ENCODE data around the gene ATIC.

ATIC gene

DNA sequence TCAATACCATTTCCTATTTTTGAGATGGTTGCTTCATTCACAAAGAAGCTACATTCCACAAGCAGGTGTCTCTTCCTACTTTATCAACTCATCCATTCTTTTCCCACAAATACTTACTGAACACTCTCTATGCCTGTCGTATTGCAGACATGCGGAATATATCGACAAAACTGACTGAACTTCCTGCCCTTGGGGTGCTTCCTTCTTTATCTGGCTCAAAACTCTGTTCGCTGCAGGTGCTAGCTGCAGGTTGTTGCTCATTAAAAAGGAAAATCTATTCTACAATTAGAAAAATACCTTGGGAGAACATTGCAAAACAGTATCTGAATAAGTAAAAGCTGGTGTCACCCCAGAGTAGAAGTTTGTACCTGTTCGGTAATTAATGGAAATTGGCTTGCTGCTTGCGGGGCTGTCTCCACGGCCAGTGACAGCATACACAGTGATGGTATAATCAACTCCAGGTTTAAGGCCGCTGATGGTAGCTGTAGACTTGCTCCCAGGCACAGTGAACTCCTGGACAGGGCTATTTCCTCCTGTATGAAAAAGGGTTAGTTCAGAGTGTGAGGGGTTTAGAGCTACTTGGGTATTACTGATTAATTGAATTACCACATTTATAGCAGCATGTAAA is 71.9 kb downstream of the ATIC start:
- DNase-seq, result no peak
- no peaks in the 10 kb centered on the region for H3K9me3 ChIP-seq
- TF ChIP-seq, protein P1, sequence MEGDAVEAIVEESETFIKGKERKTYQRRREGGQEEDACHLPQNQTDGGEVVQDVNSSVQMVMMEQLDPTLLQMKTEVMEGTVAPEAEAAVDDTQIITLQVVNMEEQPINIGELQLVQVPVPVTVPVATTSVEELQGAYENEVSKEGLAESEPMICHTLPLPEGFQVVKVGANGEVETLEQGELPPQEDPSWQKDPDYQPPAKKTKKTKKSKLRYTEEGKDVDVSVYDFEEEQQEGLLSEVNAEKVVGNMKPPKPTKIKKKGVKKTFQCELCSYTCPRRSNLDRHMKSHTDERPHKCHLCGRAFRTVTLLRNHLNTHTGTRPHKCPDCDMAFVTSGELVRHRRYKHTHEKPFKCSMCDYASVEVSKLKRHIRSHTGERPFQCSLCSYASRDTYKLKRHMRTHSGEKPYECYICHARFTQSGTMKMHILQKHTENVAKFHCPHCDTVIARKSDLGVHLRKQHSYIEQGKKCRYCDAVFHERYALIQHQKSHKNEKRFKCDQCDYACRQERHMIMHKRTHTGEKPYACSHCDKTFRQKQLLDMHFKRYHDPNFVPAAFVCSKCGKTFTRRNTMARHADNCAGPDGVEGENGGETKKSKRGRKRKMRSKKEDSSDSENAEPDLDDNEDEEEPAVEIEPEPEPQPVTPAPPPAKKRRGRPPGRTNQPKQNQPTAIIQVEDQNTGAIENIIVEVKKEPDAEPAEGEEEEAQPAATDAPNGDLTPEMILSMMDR (IDR thresholded peaks at IDR 0.05), result no peak
- H3K27ac ChIP-seq, result no peak overlapping the region
- H3K27me3 ChIP-seq, result no peaks in the 10 kb centered on the region
- H3K4me1 ChIP-seq, result no peaks in the 10 kb centered on the region
- peaks cover 86 to 99% (median 97%) of the 10 kb centered on the region in 3 donors for H3K36me3 ChIP-seq
- no peak overlapping the region for H3K4me3 ChIP-seq
- intact Hi-C loops (cut with DNase I; ENCODE audit: low total_unique reads), result no loop called here

DNA sequence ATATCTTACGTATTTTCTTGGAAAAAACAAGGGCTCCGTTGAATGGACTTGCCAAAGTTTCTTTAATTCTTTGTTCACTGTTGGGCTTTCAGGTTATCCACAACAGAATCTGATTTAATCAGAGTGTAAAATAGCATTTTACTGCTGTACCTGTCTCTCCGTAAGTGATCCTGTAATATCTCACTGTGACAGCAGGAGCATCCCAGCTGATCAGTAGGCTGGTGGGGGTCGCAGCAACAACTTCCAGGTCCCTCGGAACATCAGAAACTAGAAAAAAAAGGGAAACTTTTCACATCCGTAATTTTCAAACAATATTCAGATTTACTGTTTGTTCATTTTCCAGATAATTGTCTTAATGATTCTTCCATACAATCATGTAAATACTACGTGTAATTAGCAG is 72.9 kb downstream of the ATIC start:
- intact Hi-C loops (cut with DNase I; ENCODE audit: low total_unique reads), result no loop called here
- H3K36me3 ChIP-seq, result peaks cover 86 to 99% (median 98%) of the 10 kb centered on the region in 3 donors
- TF ChIP-seq, protein P1 (IDR thresholded peaks at IDR 0.05), result no peak
- H3K27me3 ChIP-seq, result no peaks in the 10 kb centered on the region
- no peak overlapping the region for H3K4me3 ChIP-seq
- no peak for DNase-seq
- H3K4me1 ChIP-seq, result no peaks in the 10 kb centered on the region
- H3K9me3 ChIP-seq, result no peaks in the 10 kb centered on the region
- no peak overlapping the region for H3K27ac ChIP-seq

DNA sequence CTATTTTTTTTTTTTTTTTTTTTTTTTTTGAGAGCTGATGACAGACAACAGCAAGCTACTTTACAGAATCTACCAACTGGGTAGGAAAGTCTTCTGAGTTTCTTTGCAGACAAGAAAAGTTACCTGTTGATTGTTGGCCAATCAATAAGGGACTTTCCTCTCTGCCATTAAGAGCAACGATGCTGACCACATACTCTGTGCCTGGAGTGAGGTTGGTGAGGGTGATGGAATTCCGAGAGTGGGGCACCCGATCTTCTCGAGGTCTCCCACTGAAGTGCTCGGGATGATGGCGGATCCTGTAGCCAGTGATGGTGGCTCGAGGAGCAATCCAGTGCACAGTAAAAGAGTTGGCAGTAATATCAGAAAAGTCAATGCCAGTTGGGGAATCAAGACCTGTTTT is 74.7 kb downstream of the ATIC start:
- peaks cover 85 to 99% (median 99%) of the 10 kb centered on the region in 3 donors for H3K36me3 ChIP-seq
- intact Hi-C loops (cut with DNase I; ENCODE audit: low total_unique reads), result no loop called here
- TF ChIP-seq, protein P1 (IDR thresholded peaks at IDR 0.05), result no peak
- no peaks in the 10 kb centered on the region for H3K27me3 ChIP-seq
- no peak for DNase-seq
- H3K9me3 ChIP-seq, result no peaks in the 10 kb centered on the region
- H3K4me1 ChIP-seq, result no peaks in the 10 kb centered on the region
- H3K4me3 ChIP-seq, result no peak overlapping the region
- no peak overlapping the region for H3K27ac ChIP-seq

DNA sequence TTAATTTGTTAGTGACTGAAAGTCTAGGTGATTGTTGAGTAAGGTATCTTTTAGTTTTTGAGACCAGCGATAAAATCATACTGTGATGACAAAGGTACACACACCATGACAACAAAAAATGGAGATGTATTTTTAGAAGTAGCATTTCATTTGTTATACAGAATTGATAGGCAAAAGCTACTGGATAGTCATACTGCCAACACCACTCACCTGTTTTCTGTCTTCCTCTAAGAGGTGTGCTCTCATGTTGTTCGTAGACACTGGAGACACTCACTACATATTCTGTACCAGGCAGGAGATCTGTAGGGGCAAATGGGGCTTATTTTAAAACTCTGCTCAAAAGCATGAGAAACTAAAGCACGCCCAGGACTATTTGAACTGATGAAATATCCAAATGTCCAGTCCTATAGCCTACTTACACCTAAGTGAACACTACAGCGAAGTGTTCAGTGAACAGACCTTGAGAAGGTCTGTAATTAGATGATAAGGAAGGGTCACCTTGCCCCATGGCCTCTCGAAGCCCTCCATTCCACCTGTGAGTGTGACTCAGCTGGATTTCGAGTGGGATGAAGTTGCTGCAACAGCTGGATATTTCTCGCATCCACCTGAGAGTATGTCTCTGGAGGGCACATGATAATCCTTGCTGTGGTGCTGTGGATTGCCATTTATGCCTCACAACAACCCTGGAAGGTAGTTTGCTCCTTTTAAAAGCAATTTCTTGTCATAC is 76.3 kb downstream of the ATIC start:
- Histone ChIP-seq H3K36me3 (peaks cover 85 to 99% (median 97%) of the 10 kb centered on the region in 3 donors), H3K27me3 (no peaks in the 10 kb centered on the region)
- TF ChIP-seq, protein P1 (IDR thresholded peaks at IDR 0.05), result no peak

DNA sequence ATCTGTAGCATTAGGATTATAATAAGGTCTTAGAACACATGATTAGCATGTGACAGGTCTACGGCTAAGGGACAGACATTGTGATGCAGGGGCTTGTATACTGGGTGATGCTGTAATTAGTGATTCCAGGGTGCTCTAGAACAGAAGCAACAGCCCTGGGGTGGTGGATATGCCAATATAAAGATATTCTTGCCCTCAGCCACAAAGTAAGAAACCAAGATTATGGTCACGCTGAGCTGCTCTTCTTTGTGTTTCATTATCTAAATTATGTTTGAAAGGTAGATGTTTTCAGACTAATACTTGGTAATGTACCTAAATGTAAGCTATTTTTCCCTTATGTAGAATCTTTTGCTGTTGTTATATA is 78.7 kb downstream of the ATIC start:
- no peak overlapping the region for H3K27ac ChIP-seq
- DNase-seq, result no peak
- peaks cover 91 to 99% (median 97%) of the 10 kb centered on the region in 3 donors for H3K36me3 ChIP-seq
- H3K4me1 ChIP-seq, result no peaks in the 10 kb centered on the region
- no peak overlapping the region for H3K4me3 ChIP-seq
- no peaks in the 10 kb centered on the region for H3K27me3 ChIP-seq
- intact Hi-C loops (cut with DNase I; ENCODE audit: low total_unique reads), result no loop called here
- no peaks in the 10 kb centered on the region for H3K9me3 ChIP-seq
- TF ChIP-seq, protein P1 (IDR thresholded peaks at IDR 0.05), result no peak

More for the DNA sequence above, 76.3 kb downstream of the ATIC start:
- Histone ChIP-seq H3K27ac (no peak overlapping the region), H3K9me3 (no peaks in the 10 kb centered on the region), H3K4me3 (no peak overlapping the region), H3K4me1 (no peaks in the 10 kb centered on the region)
- no peak for DNase-seq
- intact Hi-C loops (cut with DNase I; ENCODE audit: low total_unique reads), result no loop called here
